HEK293T (cell line): ENCODE data around the gene ZBTB47.

Source experiments
- CTCF ChIA-PET: fragments of 350-600 bp; formaldehyde crosslinking; extraction: SDS; loops from one replicate; lab custom pipeline; 2021; ENCODE audit warnings: antibody characterized with exemption, inconsistent platforms; lab: Yijun Ruan, JAX
- POLR2A ChIA-PET: fragments of 350-600 bp; formaldehyde crosslinking; extraction: SDS; loops from one replicate; lab custom pipeline; 2020; ENCODE audit warnings: antibody characterized with exemption, inconsistent platforms; lab: Yijun Ruan, JAX
- DNase-seq: peaks from one replicate; pipeline ENCODE4 v3.0.0; 2012; ENCODE audit warnings: mixed read lengths; ENCODE audit errors: extremely low spot score
- ARNT ChIP-seq: fragments of 450-650 bp; IDR thresholded peaks from 2 replicates; pipeline ENCODE4 v1.6.1; 2017; ENCODE audit warnings: mild to moderate bottlenecking
- BHLHE40 ChIP-seq: fragments of 450-650 bp; IDR thresholded peaks from 2 replicates; pipeline ENCODE4 v1.6.1; 2016; ENCODE audit warnings: mild to moderate bottlenecking, moderate library complexity, borderline replicate concordance
- CTBP1 ChIP-seq: fragments of 450-650 bp; IDR thresholded peaks from 2 replicates; pipeline ENCODE4 v1.6.1; 2016; ENCODE audit warnings: borderline replicate concordance
- ELF4 ChIP-seq: fragments of 450-650 bp; IDR thresholded peaks from 2 replicates; pipeline ENCODE4 v1.6.1; 2017; ENCODE audit warnings: antibody characterized with exemption
- FOXA1 ChIP-seq: fragments of 450-650 bp; IDR thresholded peaks from 2 replicates; pipeline ENCODE4 v1.6.1; 2016; ENCODE audit warnings: mild to moderate bottlenecking
- FOXK2 ChIP-seq: fragments of 450-650 bp; IDR thresholded peaks from 2 replicates; pipeline ENCODE4 v1.6.1; 2016; ENCODE audit warnings: mild to moderate bottlenecking
- FOXM1 ChIP-seq: fragments of 450-650 bp; IDR thresholded peaks from 2 replicates; pipeline ENCODE4 v1.6.1; 2017; ENCODE audit warnings: mild to moderate bottlenecking, borderline replicate concordance
- HDGF ChIP-seq: fragments of 450-650 bp; IDR thresholded peaks from 2 replicates; pipeline ENCODE4 v1.6.1; 2017; ENCODE audit warnings: antibody characterized with exemption, borderline replicate concordance
- L3MBTL2 ChIP-seq: fragments of 450-650 bp; conservative IDR thresholded peaks from 2 replicates; pipeline ENCODE4 v1.6.1; 2016; ENCODE audit warnings: mild to moderate bottlenecking
- LEF1 ChIP-seq: fragments of 450-650 bp; IDR thresholded peaks from 2 replicates; pipeline ENCODE4 v1.6.1; 2017; ENCODE audit warnings: mild to moderate bottlenecking, borderline replicate concordance
- NFRKB ChIP-seq: fragments of 450-650 bp; IDR thresholded peaks from 2 replicates; pipeline ENCODE4 v1.6.1; 2016; ENCODE audit warnings: mild to moderate bottlenecking, moderate library complexity
- SP1 ChIP-seq: fragments of 450-650 bp; IDR thresholded peaks from 2 replicates; pipeline ENCODE4 v1.6.1; 2017
- SUZ12 ChIP-seq: fragments of 450-650 bp; IDR thresholded peaks from 2 replicates; pipeline ENCODE4 v1.6.1; 2016; ENCODE audit warnings: mild to moderate bottlenecking
- TARDBP ChIP-seq: fragments of 450-650 bp; IDR thresholded peaks from 2 replicates; pipeline ENCODE4 v1.6.1; 2016
- ZNF384 ChIP-seq: fragments of 450-650 bp; IDR thresholded peaks from 2 replicates; pipeline ENCODE4 v1.6.1; 2016
- TF ChIP-seq, protein P1 (sequence below): fragments of 450-650 bp; IDR thresholded peaks from 2 replicates; pipeline ENCODE4 v1.6.1; 2016

Gene ZBTB47

DNA sequence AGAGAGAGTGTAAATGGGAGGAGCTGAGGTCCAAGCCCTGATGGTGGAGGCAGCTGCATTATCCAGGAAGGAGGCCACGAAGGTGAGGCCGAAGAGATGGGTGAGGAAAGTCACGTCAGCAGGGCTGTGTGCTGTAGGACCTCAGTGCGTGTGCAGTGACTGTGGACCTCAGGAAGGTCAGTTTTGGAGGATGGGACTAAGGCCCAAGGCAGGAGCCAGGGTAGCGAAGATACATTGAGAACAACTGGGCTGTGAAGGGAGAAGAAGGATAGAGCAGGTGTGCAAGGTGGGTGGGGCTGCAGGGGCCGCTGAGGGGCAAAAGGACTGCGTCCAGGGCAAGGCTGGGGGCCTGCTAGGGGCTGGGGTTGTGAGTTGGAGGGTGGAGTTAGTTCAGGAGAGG lies 36.7 kb downstream of the ZBTB47 start:
- POLR2A ChIA-PET: no interaction called here
- no peak for TF ChIP-seq SUZ12
- no peak for TF ChIP-seq CTBP1
- no peak for TF ChIP-seq ARNT
- TF ChIP-seq FOXA1: no peak
- no peak for TF ChIP-seq LEF1
- TF ChIP-seq FOXM1: no peak
- TF ChIP-seq ZNF384: no peak
- no peak for TF ChIP-seq NFRKB
- TF ChIP-seq ELF4: no peak
- TF ChIP-seq TARDBP: no peak
- no peak for TF ChIP-seq L3MBTL2
- TF ChIP-seq FOXK2: no peak
- no peak for DNase-seq
- CTCF ChIA-PET: no interaction called here

DNA sequence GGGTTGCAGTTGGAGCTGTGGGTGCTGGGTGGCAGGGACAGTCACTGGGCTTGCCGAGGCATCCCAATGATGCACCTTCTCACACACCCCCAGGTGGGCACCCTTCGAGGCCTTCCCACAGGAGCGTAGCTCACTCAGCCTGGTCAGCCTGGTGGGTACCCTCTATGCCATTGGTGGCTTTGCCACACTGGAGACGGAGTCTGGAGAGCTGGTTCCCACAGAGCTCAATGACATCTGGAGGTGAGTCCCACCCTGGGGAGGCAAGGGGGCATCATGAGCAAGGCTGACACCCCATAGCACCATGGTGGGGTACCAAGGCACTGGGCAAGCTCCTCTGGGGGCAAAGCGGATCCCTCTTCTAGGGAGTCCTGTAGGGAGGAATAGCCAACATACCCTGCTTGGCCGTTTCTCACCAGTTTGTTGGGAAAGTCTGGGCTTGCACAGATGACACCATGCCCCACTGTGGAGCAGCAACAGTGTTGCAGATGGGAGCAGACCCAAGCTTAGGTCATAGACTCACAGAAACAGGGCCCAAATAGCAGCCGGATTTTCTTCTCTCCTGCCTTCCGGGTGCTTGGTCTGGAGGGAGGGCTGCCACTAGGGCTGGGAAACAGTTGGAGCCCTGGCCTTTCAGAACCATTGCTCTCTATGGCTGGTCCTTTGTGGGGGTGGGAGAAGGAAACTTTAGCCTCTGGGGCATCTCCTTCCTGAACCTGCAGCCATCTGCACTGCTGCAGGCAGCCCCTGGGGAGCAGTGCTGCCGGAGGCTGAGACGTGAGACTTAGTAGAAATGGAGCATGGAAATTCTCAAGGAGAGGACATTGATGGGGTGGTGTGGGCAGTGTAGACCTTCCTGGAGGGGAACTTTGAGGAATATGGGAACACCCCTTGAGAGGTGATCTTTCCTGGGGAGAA lies 37.5 kb downstream of the ZBTB47 start:
- POLR2A ChIA-PET: interaction anchor here (0.6 kb wide), 1 partner anchor 114 kb away, joined by 4 read pairs; no protein-coding TSS in a partner anchor
- CTCF ChIA-PET: no interaction called here
- no peak for DNase-seq

DNA sequence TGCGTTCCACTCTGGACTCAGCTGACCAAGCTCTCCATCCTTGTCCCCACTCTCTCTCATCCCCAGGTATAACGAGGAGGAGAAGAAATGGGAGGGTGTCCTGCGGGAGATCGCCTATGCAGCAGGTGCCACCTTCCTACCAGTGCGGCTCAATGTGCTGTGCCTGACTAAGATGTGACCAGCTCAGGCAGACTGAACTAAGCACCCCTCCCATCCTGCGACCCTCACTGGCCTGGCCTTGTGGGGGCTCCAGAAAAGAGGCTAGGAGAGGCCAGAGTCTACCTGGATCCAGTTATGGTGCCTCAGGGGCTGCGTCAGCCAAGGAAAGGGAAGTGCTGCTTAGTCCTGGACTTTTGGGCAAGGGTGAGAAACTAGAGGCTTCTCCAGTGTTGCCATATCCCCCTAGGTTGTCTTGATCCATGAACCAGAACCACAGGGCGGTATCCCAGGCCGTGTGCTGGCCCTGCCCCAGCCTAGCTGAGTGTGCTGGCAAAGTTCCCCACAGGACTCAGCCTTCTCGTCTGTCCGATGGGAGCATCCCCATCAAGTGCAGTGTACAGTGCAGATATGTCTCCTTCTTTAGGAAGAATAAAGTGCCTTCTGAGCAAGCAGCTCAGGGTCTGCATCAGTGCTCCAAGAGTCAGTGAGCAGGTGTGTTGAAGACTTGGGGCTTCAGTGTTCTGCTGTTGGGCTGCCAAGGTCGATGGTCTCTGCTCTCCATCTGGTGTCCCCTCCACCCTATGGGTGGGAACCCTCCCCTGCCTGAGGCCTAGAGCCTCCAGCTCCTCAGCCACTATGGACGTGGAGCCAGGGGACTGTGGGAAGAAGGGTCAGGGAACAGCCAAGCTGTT lies 38.5 kb downstream of the ZBTB47 start:
- ChIA-PET POLR2A (no interaction called here), CTCF (no interaction called here)
- no peak for DNase-seq
- TF ChIP-seq ARNT: no peak
- no peak for TF ChIP-seq ELF4
- no peak for TF ChIP-seq HDGF
- TF ChIP-seq LEF1: no peak
- TF ChIP-seq SUZ12: no peak
- no peak for TF ChIP-seq ZNF384
- no peak for TF ChIP-seq FOXA1
- no peak for TF ChIP-seq FOXK2
- no peak for TF ChIP-seq CTBP1
- TF ChIP-seq, protein P1, sequence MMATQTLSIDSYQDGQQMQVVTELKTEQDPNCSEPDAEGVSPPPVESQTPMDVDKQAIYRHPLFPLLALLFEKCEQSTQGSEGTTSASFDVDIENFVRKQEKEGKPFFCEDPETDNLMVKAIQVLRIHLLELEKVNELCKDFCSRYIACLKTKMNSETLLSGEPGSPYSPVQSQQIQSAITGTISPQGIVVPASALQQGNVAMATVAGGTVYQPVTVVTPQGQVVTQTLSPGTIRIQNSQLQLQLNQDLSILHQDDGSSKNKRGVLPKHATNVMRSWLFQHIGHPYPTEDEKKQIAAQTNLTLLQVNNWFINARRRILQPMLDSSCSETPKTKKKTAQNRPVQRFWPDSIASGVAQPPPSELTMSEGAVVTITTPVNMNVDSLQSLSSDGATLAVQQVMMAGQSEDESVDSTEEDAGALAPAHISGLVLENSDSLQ: no peak
- no peak for TF ChIP-seq BHLHE40
- no peak for TF ChIP-seq SP1

More for the DNA sequence above, 37.5 kb downstream of the ZBTB47 start:
- TF ChIP-seq BHLHE40: no peak
- TF ChIP-seq FOXK2: no peak
- no peak for TF ChIP-seq LEF1
- TF ChIP-seq HDGF: no peak
- no peak for TF ChIP-seq ARNT
- no peak for TF ChIP-seq FOXM1
- TF ChIP-seq ZNF384: no peak
- TF ChIP-seq L3MBTL2: no peak
- TF ChIP-seq FOXA1: no peak
- TF ChIP-seq CTBP1: no peak
- no peak for TF ChIP-seq SP1
- TF ChIP-seq, protein P1: no peak
- no peak for TF ChIP-seq ELF4
- TF ChIP-seq NFRKB: no peak
- no peak for TF ChIP-seq TARDBP

DNA sequence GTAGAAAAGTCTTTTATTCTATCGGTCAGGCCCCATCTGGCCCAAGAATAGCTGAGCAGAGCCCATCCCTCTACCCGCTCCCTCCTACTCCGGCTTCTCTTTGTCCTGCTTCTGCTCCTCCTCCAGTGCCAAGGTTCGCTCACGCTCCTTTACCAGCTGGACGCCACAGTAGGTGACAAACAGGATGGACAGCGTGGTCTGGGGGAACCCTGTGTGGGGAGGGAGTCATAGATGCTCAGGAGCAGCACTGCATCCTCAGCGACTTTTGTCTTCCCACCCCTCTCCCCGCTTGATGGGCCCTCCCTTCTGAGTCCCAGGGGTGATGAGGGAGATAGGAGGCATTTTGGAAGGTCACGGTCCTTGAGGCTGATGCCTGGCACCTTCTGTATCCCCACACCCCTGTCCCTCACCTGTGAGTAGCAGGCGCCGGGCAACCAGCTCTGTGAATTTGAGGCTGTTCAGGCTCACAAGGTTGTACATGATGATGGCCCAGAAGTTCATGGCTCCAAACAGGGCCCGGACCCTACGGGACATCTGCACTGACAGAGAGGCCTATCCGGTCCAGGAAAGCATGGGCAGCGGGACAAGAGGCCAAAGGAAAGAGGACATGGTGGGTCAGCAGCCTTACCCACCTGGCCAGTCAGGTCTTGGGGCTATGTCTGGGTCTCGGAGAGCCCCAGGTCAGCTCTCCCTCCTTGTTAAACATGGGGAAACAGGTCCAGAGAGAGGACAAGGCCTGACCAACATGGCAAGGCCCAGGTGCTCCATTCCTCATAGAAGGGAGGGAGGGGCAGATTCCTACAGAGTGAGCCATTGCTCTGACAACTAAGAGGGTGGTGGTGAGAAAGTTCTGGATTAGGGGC lies 39.4 kb downstream of the ZBTB47 start:
- DNase-seq: no peak
- CTCF ChIA-PET: no interaction called here
- TF ChIP-seq ARNT (no peak), FOXA1 (no peak), FOXK2 (no peak), NFRKB (no peak), ZNF384 (no peak), L3MBTL2 (no peak), FOXM1 (no peak), TARDBP (no peak), HDGF (no peak), LEF1 (no peak), CTBP1 (no peak), BHLHE40 (no peak), SP1 (no peak), ELF4 (no peak), SUZ12 (no peak)
- TF ChIP-seq, protein P1: no peak
- POLR2A ChIA-PET: no interaction called here
